GM10847 (cell line): ENCODE results near the gene TCIRG1.

Source experiments
- POLR2A ChIP-seq: IDR thresholded peaks from 2 replicates; pipeline ENCODE4 v1.6.1; 2011; ENCODE audit not compliant: insufficient read length; ENCODE audit errors: extremely low read depth

The TCIRG1 gene

DNA sequence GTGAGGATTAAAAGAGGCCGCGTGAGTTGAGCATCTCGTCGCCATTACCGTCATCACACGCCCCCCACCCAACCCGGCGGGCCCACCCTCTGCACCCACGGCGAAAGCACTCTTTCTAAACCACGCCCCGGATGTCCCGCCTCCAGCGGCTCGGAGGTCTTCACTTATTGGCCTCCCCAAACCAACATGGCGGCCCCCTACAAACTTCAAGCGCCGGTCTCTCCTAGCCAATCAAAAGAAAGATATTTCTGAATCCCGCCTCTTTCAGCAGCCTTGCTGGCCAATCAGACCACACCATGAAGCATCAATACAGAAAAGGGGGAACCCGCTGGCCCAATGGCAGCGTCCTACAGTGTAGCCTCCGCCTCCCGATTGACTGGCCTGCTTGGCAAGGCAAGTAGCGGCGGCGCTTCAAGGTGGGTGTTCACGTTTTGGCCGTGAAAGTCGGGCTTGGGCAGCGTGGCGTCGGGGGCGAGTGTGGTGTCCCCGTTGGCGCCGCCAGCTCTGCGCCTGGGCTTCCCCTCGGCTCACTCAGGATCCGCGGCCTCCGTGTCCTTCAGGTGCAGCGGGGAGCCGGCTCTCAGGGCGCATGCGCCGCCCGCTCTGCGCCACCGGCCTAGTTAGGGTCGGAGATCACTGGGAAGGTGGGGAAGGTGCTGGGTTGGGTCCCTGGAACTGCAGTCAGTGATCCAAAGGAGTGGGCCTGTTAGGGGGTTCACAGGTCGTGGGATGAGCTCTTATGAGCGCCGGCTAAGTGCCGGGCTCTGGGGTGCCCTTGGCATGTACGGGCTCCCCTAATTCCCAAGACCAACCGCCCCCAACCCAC, 8.3 kb upstream of the TCIRG1 start, which contains the start of gene NDUFS8:
Gene NDUFS8, plus strand, starts transcription at position 364 of the 826 bp plus-strand sequence. CDS start 1,471 bp downstream, outside the sequence.
- TF ChIP-seq POLR2A = peak; percentile 51

DNA sequence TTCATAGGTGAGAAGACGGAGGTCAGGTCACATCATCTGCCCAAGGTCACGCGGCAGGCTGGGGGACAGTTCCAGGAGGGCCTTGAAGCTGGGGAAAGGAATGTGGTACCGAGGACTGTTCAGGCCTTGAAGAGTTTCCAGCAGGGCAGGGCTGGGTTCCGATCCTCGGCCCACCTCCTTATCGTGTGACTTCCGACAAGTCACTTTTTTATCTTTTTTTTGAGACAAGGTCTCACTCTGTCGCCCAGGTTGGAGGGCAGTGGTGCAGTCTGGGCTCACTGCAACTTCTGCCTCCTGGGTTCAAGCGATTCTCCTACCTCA, 7.7 kb upstream of the TCIRG1 start:
- no peak for TF ChIP-seq POLR2A

DNA sequence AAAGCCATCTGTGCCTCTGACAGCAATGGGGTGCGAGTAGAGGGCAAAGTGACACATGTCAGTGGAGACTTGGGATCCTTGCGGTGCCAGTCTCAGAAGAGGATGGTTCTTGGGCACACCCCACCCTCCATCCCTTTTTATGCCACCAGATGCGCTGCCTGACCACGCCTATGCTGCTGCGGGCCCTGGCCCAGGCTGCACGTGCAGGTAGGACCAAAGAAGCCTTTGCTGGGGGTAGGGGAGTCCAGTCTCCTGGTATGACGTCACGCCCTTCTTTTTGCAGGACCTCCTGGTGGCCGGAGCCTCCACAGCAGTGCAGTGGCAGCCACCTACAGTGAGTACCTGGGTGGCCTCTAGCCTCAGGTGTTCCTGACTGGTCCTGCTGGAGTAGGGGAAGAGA, 6.8 kb upstream of the TCIRG1 start:
- TF ChIP-seq POLR2A = no peak

DNA sequence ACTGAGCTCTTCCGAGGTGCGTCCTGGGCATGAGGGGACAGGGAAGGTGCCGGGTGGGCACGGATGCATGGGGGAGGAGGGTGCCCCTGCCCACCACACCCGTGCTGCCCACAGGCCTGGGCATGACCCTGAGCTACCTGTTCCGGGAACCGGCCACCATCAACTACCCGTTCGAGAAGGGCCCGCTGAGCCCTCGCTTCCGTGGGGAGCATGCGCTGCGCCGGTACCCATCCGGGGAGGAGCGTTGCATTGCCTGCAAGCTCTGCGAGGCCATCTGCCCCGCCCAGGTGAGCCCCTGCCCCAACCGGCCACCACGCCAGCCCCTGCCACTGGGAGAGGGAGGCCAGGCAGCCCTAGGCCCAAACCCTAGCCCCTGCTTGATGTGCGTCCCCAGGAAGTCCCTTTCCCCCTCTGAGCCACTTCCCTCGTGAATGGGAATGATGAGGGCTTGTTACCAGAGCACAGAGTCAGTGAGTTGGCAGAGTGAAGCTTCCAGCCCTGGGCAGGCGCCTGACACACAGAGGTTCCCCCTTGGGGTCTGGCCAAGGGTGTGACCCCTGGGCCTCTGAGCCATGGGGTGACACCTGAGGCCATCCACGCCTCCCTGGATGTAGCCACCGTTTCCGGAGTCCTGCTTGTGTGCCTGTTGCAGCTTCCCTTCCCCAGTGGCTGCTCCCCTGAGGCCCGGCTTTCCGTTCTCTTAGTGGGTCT, 5.7 kb upstream of the TCIRG1 start:
- TF ChIP-seq POLR2A = no peak

DNA sequence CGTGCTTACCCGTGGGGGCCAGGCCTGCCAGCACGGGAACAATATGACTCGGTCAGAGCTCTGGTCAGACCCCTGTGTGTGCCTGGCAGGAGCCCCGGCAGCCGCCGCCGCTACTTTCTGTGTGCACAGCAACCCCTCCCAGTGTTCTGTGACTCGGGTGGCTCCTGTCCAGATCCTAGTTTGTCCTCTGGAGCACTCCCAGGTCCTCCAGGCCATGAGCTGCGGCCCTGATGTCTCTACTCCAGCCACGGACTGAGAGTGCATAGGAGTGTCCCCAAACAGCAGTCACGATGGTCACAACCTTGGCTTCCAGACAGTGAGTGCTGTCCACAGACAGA, 5.1 kb upstream of the TCIRG1 start:
- TF ChIP-seq POLR2A = no peak

DNA sequence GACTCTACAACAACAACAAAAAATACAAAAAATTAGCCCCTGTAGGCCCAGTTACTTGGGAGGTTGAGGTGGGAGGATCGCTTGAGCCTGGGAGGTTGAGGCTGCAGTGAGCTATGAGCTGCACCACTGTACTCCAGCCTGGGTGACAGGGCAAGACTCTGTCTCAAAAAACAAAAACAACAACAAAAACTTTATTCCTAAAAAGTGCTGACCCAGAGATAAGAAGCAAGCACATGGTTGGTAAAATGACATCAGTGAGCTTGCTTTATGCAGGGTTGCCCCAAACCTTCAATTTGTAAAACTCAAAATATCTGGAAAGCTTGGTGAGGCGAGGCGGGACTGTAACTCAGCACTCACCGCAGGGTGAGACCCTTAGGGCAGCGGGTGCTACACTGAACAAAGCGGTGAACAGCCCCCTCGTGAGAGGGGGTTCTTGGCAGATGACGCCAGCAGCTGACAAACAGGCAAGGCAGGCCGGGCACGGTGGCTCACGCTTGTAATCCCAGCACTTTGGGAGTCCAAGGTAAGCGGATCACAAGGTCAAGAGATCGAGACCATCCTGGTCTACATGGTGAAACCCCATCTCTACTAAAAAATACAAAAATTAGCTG, 3.5 kb upstream of the TCIRG1 start:
- no peak for TF ChIP-seq POLR2A

DNA sequence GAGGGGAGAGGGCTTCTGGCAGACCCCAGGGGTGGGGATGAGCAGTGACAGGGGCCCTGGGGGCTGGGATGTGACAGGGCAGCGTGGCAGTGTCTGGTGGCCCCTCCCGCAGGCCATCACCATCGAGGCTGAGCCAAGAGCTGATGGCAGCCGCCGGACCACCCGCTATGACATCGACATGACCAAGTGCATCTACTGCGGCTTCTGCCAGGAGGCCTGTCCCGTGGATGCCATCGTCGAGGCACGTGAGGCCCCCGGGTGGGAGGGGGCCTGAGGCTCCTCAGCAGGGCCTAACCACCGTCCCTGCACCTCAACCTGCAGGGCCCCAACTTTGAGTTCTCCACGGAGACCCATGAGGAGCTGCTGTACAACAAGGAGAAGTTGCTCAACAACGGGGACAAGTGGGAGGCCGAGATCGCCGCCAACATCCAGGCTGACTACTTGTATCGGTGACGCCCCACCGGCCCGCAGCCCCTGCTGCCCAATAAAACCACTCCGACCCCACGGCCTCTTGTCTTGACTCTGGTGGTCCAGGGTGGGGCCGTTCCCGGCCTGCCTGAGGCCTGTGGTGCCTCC, 2.6 kb upstream of the TCIRG1 start:
- no peak for TF ChIP-seq POLR2A

DNA sequence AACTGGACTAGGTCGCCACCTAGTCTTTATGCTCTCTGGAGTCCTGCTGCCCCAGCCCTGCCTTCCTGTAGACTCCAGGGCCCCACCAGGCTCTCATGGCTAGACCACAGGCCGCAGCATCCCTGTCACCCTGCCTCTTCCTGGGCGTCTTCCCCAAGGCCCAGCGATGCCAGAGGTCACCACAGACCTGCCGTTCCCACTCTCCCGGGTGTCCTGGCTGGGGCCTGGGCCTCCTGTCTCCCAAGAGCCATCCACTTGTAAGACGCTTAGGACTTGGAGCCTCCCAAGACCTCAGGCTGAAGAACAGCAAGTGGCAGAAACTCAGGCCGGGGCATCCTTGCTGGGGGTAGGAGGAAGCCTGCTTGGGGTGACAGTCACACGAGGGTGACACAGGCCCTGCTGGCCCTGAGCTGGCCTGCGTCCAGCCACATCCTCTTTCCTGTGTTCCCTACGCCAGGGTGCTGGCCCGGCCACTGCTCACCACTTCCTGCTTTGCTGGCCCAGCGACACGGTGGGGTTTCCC, 2.0 kb upstream of the TCIRG1 start:
- no peak for TF ChIP-seq POLR2A

DNA sequence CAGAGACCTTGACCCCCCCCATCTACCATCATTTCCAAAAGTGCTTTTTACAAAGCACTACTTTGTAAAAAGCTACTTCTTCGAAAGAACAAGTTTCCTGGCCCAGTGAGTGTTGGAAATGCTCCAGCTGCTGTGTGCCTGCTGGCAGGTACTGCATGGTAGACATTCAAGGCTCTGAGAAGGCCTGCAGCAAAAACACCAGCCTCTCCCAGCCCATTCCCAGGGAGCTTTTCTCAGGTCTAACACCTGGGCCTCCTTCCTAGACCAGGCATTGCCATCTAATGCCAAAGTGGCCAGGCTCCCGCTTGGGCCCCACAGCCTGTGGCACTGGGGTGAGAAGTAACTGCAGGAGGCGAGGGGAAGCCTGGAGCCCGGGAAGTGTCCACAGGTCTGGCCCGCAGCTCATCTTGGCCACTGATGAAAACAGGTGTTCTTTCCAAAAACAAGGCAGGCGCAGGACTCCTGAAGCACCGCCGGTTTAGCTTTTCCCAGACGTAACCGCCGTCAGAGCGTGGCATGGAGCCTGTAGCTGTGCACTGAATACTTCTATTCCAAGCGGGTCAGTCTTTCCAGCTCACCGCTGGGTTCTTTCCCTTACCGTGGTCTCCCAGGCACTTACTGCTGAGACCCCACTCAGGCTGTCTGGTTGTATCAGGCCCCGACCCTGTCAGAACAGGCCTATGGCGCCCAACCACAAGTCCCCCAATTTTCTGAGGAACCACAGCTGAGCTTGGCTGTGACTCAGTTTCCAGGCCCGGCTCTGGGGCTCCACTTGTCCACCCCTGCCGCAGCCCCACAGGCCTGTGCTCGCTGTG, 1.2 kb upstream of the TCIRG1 start:
- no peak for TF ChIP-seq POLR2A

DNA sequence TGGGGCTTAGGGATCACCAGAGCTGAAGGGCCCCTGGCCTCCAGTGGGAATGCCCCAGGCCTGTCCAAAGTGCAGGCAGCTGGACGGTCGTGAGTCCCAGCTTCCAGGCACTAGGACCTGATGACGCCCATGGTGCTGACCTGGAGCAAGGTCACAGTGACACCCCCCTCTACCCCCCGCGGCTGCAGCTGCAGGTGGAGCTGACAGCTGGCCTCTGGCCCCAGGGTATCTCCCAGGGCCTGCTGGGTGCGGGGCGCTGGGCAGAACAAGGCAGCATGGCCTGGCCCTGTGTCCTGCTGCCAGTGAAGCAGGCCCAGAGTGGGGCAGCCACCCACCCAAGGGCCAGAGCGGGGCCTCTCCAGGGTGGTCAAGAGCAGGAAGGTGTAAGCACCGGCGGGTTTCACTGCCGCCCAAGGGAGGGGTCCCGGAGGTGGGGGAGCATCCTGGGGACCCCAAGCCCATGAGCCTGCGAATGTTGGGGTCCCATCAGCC, 553 bp upstream of the TCIRG1 start:
- TF ChIP-seq POLR2A = no peak

DNA sequence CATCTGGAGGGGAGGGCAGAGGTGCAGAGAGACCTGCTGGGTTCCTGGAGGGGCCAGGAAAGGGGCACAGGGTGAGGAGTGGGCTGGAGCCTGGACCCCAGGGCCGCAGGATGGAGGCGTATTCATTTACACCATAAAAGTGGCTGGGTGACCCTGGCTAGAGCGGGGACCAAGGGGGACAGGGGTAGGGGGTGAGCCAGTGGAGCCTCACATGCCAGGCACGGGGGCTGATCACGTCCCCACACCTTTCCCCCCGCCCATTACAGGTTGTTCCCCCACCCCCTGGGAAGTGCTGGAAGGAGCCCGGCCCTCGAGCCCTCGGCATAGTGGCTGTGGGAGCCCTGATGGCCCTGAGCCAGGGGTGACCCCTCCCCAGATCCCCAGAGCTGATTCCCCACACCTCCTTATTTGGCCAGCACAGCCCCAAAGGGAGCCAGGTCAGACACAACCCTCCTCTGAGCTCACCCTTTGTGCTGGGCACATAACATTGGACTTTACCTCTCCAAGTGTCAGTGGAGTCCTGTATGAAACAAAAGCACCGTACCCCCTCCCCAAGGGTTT, 781 bp downstream of the TCIRG1 start:
- no peak for TF ChIP-seq POLR2A

DNA sequence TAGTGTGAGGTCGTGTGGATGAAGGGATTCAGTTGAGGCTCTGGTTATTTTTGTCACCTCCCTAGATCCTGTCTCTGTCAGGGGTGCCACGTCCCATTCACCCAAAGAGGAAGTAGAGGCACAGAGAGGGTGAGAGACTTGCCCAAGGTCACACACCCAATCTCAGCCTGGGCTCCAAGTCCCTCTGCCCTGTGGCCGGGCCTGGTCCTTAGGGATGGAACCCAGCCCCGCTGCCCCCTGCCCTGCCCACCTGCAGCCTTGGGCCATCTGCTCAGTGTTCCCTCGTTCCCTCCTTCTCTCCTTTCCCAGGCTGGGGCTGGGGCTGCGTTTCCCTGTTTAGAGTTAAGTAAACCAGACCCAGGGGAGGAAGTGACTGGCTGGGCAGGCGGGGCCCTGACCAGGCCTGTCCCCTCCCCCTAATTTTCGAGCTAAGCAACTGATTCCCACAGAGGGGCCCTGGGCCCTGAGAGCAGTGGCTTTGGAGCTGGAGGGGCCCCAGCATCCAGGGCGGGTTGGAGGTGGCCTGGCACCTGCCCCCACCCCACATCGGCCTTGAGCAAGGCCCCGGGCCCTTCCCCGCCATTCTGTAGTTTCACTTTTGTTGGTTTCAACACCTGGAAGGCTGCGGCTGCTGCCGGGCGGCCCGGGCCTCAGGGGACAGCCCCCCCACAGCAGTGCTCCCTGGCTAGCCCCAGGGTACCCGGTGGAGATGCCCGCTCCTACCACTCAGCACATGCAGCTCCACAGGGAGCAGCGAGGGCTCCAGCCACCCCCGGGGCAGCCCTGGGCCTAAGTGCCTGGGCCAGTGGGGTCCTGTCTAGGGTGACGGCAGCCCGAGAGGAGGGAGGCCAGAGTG, 1.5 kb downstream of the TCIRG1 start:
- TF ChIP-seq POLR2A = peak; percentile 18

DNA sequence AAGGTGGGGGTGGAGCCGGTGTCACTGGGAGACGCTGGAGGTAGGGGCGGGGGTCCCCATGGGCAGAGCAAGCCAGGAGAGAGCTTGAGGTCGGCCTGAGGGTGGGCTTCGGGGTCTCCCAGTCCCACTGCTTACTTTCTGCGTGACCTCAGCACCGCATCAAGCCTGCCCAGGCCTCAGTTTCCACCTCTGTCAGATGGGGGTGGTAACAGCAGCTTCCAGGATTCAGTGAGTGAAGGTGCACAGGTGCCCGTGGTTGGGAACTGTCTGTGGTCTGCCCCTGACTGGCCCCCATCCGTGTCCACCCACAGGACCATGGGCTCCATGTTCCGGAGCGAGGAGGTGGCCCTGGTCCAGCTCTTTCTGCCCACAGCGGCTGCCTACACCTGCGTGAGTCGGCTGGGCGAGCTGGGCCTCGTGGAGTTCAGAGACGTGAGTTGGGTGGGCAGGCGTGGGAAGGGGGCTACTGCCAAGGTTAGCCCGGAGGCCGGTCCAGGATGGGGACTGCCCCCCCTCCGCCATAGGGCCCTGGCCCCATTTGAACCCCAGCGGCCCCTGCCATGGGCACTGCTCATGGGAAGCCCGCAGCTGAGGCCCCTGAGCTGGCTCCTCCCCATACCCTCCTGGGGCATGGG, 2.2 kb downstream of the TCIRG1 start:
- no peak for TF ChIP-seq POLR2A
